Lung (tissue), 12 donors: ENCODE results near the gene B4GALNT4. TPM values are rescaled to one million over a fixed set of nuclear protein-coding genes. Genes with fewer than 3 reads are reported as not detected.

Source experiments
- ATAC-seq: fragments of 200-7000 bp; cut with Tn5 transposase; one replicate; pipeline ENCODE4 v1.9.1; 2020; ENCODE audit warnings: moderate number of reproducible peaks; ENCODE audit not compliant: insufficient read depth, low FRiP score
- DNase-seq, 3 donors: peaks; one replicate each; pipeline ENCODE4 v3.0.0-alpha.2; 2013 to 2017
- H3K27ac ChIP-seq, 2 donors: one replicate each; pipeline ENCODE4 v1.5.1; 2013; ENCODE audit warnings: mild to moderate bottlenecking in 2 of 2, moderate library complexity in 2 of 2, control low read depth in 1 of 2, inconsistent platforms in 1 of 2, low read depth in 1 of 2, low read length in 1 of 2
- H3K27me3 ChIP-seq, 3 donors: one replicate each; pipeline ENCODE4 v1.5.1; 2013; ENCODE audit warnings: low read length in 2 of 3; ENCODE audit not compliant: control insufficient read depth in 3 of 3, insufficient read depth in 3 of 3
- H3K36me3 ChIP-seq, 4 donors: one replicate each; pipeline ENCODE4 v1.5.1; 2013; ENCODE audit warnings: low read length in 4 of 4, mild to moderate bottlenecking in 1 of 4, moderate library complexity in 1 of 4; ENCODE audit not compliant: control insufficient read depth in 4 of 4, insufficient read depth in 4 of 4
- H3K4me1 ChIP-seq, 5 donors: one replicate each; pipeline ENCODE4 v1.5.1; 2013; ENCODE audit warnings: low read length in 5 of 5, mild to moderate bottlenecking in 2 of 5, moderate library complexity in 1 of 5; ENCODE audit not compliant: control insufficient read depth in 5 of 5, insufficient read depth in 5 of 5
- H3K4me3 ChIP-seq: one replicate; pipeline ENCODE4 v1.5.1; 2013; ENCODE audit warnings: mild to moderate bottlenecking, control low read depth, moderate library complexity
- H3K9ac ChIP-seq, 2 donors: one replicate each; pipeline ENCODE4 v1.5.1; 2013; ENCODE audit warnings: low read length in 2 of 2, control low read depth in 1 of 2; ENCODE audit not compliant: insufficient read depth in 1 of 2
- H3K9me3 ChIP-seq, 4 donors: one replicate each; pipeline ENCODE4 v1.5.1; 2013; ENCODE audit warnings: low read length in 3 of 4, mild to moderate bottlenecking in 1 of 4, moderate library complexity in 1 of 4; ENCODE audit not compliant: control insufficient read depth in 4 of 4, insufficient read depth in 3 of 4
- WGBS, 2 donors: extraction: QIAGEN DNeasy Blood & Tissue Kit; methylation state at CpG; one replicate each; pipeline ENCODE4 v1.1.7; 2013; 5-methylcytosine and 5-hydroxymethylcytosine counted together
- polyA plus RNA-seq, 2 donors: library from polyadenylated mRNA; stranded (reverse); fragments of 200-250 nt; gene quantifications; one replicate each; pipeline ENCODE4 v1.2.1, GENCODE V29; 2013
- total RNA-seq, 2 donors: library from RNA; depleted of rRNA in 1 of 2; stranded (reverse); fragments of >200 nt in 1 of 2; gene quantifications; one replicate each; pipeline ENCODE4 v1.2.1, GENCODE V29; 2014 to 2021
- TF ChIP-seq, protein P1 (sequence below): IDR thresholded peaks from 2 replicates; pipeline ENCODE4 v1.5.1; 2012; ENCODE audit warnings: mild to moderate bottlenecking; ENCODE audit errors: control extremely low read depth, extremely low read depth
- donor health status: control.
- donor health status: control.
- donor health status: Bipolar disorder and iron deficiency.
- donor health status: healthy.
- donor health status: DM: yes; HTN: yes; CAD: no.

Gene B4GALNT4
- total and polyA plus RNA-seq, 4 donors, result 1.4 to 6.8 (median 3.3) TPM

DNA sequence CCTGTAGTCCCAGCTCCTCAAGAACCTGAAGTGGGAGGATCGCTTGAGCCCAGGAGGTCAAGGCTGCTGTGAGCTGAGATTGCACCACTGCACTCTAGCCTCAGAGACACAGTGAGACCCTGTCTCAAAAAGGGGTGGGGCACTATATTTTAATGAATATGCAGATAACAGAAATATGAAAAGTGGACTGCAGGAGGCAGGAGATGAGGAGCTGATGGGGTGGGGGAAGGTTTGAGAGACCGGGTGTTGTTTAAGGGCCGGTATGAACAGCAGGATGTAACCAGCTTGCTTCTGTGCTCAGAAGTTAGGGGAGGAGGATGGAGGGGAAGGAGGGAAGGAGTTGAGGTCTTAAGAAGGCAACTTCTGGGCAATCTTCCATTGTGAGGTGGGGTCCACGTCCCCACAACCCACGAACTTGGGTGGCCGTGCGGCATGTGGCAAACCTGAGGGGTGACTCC lies 1.3 kb upstream of the B4GALNT4 start:
- TF ChIP-seq, protein P1, sequence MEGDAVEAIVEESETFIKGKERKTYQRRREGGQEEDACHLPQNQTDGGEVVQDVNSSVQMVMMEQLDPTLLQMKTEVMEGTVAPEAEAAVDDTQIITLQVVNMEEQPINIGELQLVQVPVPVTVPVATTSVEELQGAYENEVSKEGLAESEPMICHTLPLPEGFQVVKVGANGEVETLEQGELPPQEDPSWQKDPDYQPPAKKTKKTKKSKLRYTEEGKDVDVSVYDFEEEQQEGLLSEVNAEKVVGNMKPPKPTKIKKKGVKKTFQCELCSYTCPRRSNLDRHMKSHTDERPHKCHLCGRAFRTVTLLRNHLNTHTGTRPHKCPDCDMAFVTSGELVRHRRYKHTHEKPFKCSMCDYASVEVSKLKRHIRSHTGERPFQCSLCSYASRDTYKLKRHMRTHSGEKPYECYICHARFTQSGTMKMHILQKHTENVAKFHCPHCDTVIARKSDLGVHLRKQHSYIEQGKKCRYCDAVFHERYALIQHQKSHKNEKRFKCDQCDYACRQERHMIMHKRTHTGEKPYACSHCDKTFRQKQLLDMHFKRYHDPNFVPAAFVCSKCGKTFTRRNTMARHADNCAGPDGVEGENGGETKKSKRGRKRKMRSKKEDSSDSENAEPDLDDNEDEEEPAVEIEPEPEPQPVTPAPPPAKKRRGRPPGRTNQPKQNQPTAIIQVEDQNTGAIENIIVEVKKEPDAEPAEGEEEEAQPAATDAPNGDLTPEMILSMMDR, result no peak
- DNase-seq (peak in 2 of 3 donors; percentile 20 to 40), ATAC-seq (no peak)
- Histone ChIP-seq H3K36me3 (no peaks in the 10 kb centered on the region), H3K4me3 (no peak overlapping the region), H3K27ac (no peak overlapping the region), H3K27me3 (peaks cover 0 to 3% (median 0%) of the 10 kb centered on the region in 3 donors), H3K9me3 (no peaks in the 10 kb centered on the region), H3K9ac (no peak overlapping the region), H3K4me1 (peaks cover 0 to 20% (median 0%) of the 10 kb centered on the region in 5 donors)
- WGBS, 2 donors, result 29 to 32% methylated on average over 7 of the region's 7 CpGs

DNA sequence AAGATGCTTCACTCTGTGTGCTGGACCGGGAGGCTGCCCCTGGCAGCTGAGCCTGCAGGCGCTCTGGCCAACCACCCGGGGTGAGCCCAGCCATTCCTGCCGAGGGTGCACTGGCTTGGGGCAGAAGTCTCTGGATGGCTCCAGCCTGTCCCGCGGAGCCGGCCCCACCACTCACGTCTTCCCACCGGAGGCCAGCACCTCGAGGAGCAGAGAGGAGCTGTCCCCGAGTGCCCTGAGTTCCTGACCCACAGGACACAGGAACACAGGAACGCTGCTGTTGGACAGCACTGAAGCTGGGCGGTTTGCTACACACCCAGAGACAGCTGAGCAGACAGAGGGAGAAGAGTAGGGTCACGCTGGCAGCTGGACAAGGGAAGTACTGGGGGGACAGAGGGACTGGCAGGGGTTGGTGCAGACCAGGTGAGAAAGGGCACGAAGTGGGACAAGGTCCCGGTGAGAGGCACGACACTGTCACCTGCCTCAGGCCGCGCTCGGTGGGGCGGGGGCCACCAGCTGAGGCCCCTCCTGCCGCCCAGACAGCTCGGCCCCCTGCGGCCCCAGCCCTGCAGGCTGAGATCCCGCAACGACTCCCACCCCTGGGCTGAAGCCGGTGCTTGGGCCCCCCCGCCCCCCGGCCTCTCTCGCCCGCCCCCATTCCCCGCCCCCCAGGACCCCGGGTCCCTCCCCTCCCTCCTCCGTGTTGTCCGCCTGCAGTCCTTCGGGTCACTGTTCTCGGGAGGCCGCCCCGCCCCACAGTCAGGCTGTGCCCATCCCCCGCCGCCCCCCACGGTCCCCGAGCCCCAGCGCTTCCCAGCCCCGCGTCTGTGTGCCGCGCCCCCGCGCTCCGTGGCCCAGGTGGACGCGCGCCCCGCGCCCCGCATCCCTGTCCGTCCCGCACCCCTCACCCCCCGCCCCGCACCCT lies 624 bp upstream of the B4GALNT4 start:
- Histone ChIP-seq H3K27me3 (peaks cover 0 to 3% (median 0%) of the 10 kb centered on the region in 3 donors), H3K9me3 (no peaks in the 10 kb centered on the region), H3K27ac (no peak overlapping the region), H3K36me3 (peaks cover 0 to 2% (median 0%) of the 10 kb centered on the region in 4 donors), H3K4me1 (peaks cover 0 to 20% (median 0%) of the 10 kb centered on the region in 5 donors), H3K4me3 (no peak overlapping the region), H3K9ac (no peak overlapping the region)
- WGBS, 2 donors, result 3 to 14% methylated on average over 25 to 56 of the region's 61 CpGs
- peak; percentile 54 to 66 (median 59) for DNase-seq
- TF ChIP-seq, protein P1, result no peak
- no peak for ATAC-seq

DNA sequence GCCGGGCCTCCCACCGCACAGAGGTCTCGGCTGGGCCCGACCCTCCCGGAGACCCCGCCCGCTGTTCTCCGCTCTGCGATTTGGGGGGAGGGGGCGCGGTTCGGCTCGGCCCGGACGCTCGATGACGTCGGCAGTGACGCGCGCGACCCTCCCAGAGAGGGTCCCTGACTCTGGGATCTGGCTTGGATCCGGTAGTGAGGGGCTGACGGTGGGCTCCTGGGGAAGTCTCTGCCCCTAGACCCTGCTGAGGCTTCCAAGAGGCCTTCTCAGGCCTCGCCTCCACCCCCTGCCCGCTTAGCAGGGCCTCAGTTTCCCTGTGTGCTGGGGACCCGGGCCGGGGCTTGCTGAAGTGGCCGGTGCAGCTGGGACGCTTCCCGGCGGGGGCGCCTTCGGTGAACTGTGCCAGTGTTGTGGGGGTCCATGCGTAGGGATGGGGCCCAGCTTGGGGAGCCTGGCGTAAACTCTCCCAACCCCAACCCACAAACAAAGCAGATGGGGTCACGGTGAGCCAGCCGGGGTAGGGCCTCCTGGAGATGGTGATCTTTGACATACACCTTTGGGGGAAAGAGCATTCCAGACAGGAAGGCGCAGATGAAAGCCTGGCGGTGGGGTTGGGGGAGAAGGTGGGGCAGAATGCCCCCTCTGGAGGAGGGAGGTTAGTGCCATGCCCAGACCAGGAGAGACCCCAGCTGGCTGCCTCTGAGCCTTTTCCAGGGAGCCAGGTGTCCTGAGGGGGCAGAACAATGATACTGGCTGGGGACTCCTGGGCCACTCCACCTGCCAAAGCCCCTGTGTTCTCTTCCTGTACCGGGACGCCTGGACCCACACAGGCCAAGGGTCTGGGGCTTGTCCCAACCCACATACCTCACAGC lies 1.0 kb downstream of the B4GALNT4 start:
- DNase-seq (peak; percentile 44 to 67 (median 60)), ATAC-seq (no peak)
- TF ChIP-seq, protein P1, result no peak
- 33 to 43% methylated on average over 26 to 42 of the region's 42 CpGs for WGBS, 2 donors
- Histone ChIP-seq H3K27ac (no peak overlapping the region), H3K4me3 (no peak overlapping the region), H3K4me1 (peaks cover 0 to 20% (median 0%) of the 10 kb centered on the region in 5 donors), H3K36me3 (peaks cover 0 to 2% (median 0%) of the 10 kb centered on the region in 4 donors), H3K9ac (peak overlapping the region in 1 of 2 donors; percentile 81), H3K27me3 (peaks cover 0 to 3% (median 0%) of the 10 kb centered on the region in 3 donors), H3K9me3 (no peaks in the 10 kb centered on the region)
